Fibroblast of mammary gland (primary cell): Measurements from ENCODE around the gene LRP6.
A peak's percentile ranks its signal among the peaks of the same experiment; 100 is the strongest.

ENCODE experiments used
- DNase-seq: peaks from one replicate; pipeline ENCODE4 v3.0.0-alpha.2; 2010; ENCODE audit warnings: low read depth
- H3K4me3 ChIP-seq: 2 replicates; pipeline ENCODE4 v1.5.1; 2011; ENCODE audit warnings: low read depth, mild to moderate bottlenecking, low read length, moderate library complexity; ENCODE audit not compliant: control insufficient read depth
- TF ChIP-seq, protein P1 (sequence below): conservative IDR thresholded peaks from 2 replicates; pipeline ENCODE4 v1.5.1; 2011; ENCODE audit warnings: low read depth, low read length, inconsistent platforms; ENCODE audit not compliant: control insufficient read depth, insufficient read depth

Gene LRP6

GRCh38 chr12:12229556-12230092, 37.2 kb downstream of the LRP6 start:
- peak; percentile 32 for DNase-seq
- H3K4me3 ChIP-seq, result no peak overlapping the region
- TF ChIP-seq, protein P1, sequence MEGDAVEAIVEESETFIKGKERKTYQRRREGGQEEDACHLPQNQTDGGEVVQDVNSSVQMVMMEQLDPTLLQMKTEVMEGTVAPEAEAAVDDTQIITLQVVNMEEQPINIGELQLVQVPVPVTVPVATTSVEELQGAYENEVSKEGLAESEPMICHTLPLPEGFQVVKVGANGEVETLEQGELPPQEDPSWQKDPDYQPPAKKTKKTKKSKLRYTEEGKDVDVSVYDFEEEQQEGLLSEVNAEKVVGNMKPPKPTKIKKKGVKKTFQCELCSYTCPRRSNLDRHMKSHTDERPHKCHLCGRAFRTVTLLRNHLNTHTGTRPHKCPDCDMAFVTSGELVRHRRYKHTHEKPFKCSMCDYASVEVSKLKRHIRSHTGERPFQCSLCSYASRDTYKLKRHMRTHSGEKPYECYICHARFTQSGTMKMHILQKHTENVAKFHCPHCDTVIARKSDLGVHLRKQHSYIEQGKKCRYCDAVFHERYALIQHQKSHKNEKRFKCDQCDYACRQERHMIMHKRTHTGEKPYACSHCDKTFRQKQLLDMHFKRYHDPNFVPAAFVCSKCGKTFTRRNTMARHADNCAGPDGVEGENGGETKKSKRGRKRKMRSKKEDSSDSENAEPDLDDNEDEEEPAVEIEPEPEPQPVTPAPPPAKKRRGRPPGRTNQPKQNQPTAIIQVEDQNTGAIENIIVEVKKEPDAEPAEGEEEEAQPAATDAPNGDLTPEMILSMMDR, result no peak

DNA sequence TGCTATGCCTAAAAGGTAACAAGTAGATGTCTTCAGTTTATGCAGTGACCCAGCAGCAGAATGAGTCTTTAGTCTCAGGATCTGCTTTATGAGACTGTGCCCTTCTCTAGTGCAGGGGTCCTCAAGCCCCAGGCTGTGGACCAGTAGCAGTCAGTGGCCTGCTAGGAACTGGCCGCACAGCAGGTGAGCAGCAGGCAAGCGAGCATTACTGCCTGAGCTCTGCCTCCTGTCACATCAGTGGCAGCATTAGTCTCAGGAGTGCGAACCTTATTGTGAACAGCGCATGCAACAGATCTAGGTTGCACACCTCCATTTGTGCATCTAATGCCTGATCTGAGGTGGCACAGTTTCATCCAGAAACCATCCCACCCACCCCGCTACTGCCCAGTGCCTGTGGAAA, 38.4 kb downstream of the LRP6 start:
- no peak for DNase-seq
- no peak overlapping the region for H3K4me3 ChIP-seq
- TF ChIP-seq, protein P1, result no peak

GRCh38 chr12:12226187-12226586, 40.7 kb downstream of the LRP6 start:
- no peak overlapping the region for H3K4me3 ChIP-seq
- no peak for DNase-seq
- TF ChIP-seq, protein P1, result no peak

DNA sequence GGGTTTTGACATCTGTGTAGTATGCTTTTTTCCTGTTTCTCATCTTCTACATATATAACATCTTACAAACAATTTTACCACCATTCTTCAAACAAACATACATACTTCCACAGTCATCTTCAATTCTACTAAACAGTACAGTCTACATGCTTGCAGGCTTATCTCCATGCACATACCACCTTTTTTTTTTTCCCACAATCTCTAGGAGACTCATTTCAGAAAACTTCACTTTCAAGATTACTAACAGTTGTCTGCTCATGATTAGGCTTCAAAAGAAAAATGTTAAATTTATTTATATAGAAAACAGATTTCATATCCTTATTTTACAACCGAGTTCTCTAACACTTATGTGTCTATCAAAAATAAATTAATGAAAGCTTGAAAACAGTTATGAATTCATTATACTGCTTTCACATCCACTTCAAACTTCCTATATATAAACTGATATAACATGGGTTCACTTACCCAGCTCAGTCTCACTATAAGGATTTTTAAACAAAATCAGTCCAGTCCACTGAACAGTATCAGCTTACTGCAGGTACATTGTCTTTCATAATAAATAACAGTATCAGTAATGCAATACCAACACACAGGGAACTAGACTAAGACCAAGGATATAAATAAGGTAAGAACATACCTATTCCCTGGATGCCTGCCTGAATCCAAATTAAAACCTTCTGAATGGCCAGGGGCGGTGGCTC, 42.5 kb downstream of the LRP6 start:
- peak; percentile 38 for DNase-seq
- no peak overlapping the region for H3K4me3 ChIP-seq
- TF ChIP-seq, protein P1, result no peak

DNA sequence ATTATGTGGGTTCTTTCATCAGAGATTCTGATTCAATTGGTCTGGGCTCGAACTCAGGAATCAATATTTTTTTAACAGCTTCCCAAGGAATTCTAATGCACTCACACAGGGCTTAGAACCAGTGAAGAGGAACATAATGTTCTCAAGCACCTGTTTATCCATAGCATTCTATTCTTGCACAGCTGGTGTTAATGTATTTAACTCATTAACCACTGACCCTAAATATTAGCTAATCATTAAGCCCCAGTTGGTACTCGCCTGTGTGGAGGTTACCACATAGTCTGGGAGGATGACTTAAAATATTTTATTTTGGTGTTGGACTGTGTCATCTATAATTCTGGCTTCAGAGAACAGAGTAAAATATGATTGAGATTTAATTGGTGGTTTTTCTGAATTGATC, 45.3 kb downstream of the LRP6 start:
- TF ChIP-seq, protein P1, result no peak
- no peak overlapping the region for H3K4me3 ChIP-seq
- no peak for DNase-seq

DNA sequence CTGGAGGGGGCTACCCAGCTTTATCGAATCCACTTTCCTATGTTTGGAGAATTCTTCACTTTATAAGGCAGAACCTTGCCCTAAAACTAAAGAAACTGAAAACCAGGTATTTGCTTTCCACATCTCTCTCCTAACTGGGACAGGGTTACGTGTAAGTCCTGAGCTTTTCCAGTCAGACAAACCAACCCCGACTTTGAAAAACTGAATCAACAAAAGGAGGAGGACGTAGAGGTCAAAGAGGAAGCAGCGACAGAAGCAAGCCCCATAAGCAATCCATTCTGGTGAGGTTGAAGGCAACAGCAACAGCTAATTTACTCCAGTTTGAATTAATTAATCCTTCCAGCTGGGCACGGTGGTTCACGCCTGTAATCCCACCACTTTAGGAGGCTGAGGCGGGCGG, 47.2 kb downstream of the LRP6 start:
- H3K4me3 ChIP-seq, result no peak overlapping the region
- TF ChIP-seq, protein P1, result no peak
- DNase-seq, result no peak
